HG02623 (cell line): ENCODE measurements around the gene SRGAP1.
A peak's percentile ranks its signal among the peaks of the same experiment; 100 is the strongest.

Source experiments
- ATAC-seq: cut with Tn5 transposase; IDR thresholded peaks from one replicate; pipeline ENCODE4 v1.9.1; 2021; ENCODE audit warnings: moderate library complexity; ENCODE audit not compliant: unreplicated experiment

Gene SRGAP1

GRCh38 chr12:63900922-63901793 lies 56.7 kb downstream of the SRGAP1 start:
- no peak for ATAC-seq

GRCh38 chr12:63904653-63905052 lies 60.2 kb downstream of the SRGAP1 start:
- no peak for ATAC-seq

- no peak for ATAC-seq
Measured at GRCh38 chr12:63905544-63905943, 61.0 kb downstream of the SRGAP1 start.

- ATAC-seq: no peak
Measured at GRCh38 chr12:63906876-63907275, 62.4 kb downstream of the SRGAP1 start.

- no peak for ATAC-seq
Measured at GRCh38 chr12:63907561-63907960, 63.1 kb downstream of the SRGAP1 start.

- ATAC-seq: no peak
Measured at GRCh38 chr12:63909746-63910145, 65.2 kb downstream of the SRGAP1 start.

GRCh38 chr12:63911341-63911740 lies 66.8 kb downstream of the SRGAP1 start:
- ATAC-seq: no peak

GRCh38 chr12:63912651-63913050 lies 68.2 kb downstream of the SRGAP1 start:
- no peak for ATAC-seq

- ATAC-seq: no peak
Measured at GRCh38 chr12:63913929-63914328, 69.4 kb downstream of the SRGAP1 start.

GRCh38 chr12:63915105-63915800 lies 70.8 kb downstream of the SRGAP1 start:
- no peak for ATAC-seq

GRCh38 chr12:63916561-63917476 lies 72.3 kb downstream of the SRGAP1 start:
- no peak for ATAC-seq

- ATAC-seq: no peak
Measured at GRCh38 chr12:63917477-63917862, 73.0 kb downstream of the SRGAP1 start.

- peak; percentile 63 for ATAC-seq
Measured at GRCh38 chr12:63917864-63918799, 73.6 kb downstream of the SRGAP1 start.

- no peak for ATAC-seq
Measured at GRCh38 chr12:63918800-63919300, 74.3 kb downstream of the SRGAP1 start.

- ATAC-seq: no peak
Measured at GRCh38 chr12:63919756-63920155, 75.3 kb downstream of the SRGAP1 start.

- no peak for ATAC-seq
Measured at GRCh38 chr12:63921157-63921556, 76.7 kb downstream of the SRGAP1 start.

- ATAC-seq: no peak
Measured at GRCh38 chr12:63922474-63922873, 78.0 kb downstream of the SRGAP1 start.

GRCh38 chr12:63924781-63925180 lies 80.3 kb downstream of the SRGAP1 start:
- no peak for ATAC-seq

- ATAC-seq: no peak
Measured at GRCh38 chr12:63927511-63927910, 83.0 kb downstream of the SRGAP1 start.

GRCh38 chr12:63928305-63928704 lies 83.8 kb downstream of the SRGAP1 start:
- no peak for ATAC-seq
